CD4-positive, alpha-beta T cell (primary cell): ENCODE results near the gene AHNAK. TPM values are rescaled to one million over a fixed set of nuclear protein-coding genes. Genes with fewer than 3 reads are reported as not detected.

Source experiments
- ATAC-seq: fragments of 200-7000 bp; cut with Tn5 transposase; one replicate; pipeline ENCODE4 v1.10.0; 2022; ENCODE audit warnings: mild to moderate bottlenecking; ENCODE audit not compliant: poor library complexity
- CTCF ChIA-PET: fragments of 350-600 bp; sonication (Branson Sonifier 250); formaldehyde crosslinking; loops from one replicate; lab custom pipeline; 2021; ENCODE audit warnings: antibody characterized with exemption, inconsistent platforms; lab: Charles Lee
- POLR2A ChIA-PET: fragments of 350-600 bp; sonication (Branson Sonifier 250); formaldehyde crosslinking; loops from one replicate; lab custom pipeline; 2021; ENCODE audit warnings: antibody characterized with exemption, inconsistent platforms; lab: Charles Lee
- DNase-seq, 14 experiments: peaks; one replicate each; pipeline ENCODE4 v3.0.0-alpha.2; 2013 to 2020; ENCODE audit warnings: mixed read lengths in 2 of 14
- H3K27ac ChIP-seq, 2 donors: one replicate each; pipeline versions ENCODE4 v1.5.1 to v1.7.0; 2013; ENCODE audit warnings: low read length in 2 of 2, low read depth in 1 of 2, mild to moderate bottlenecking in 1 of 2
- H3K27me3 ChIP-seq, 2 experiments: 1 replicate in 1 of 2; 2 replicates in 1 of 2; pipeline versions ENCODE4 v1.6.1 to v1.7.0; 2013; ENCODE audit warnings: low read length in 2 of 2, control low read depth in 1 of 2, mild to moderate bottlenecking in 1 of 2, moderate library complexity in 1 of 2; ENCODE audit not compliant: insufficient read depth in 2 of 2, control insufficient read depth in 1 of 2
- H3K36me3 ChIP-seq: one replicate; pipeline ENCODE4 v1.6.1; 2013; ENCODE audit warnings: low read length, control low read depth; ENCODE audit not compliant: insufficient read depth
- H3K4me1 ChIP-seq: one replicate; pipeline ENCODE4 v1.6.1; 2013; ENCODE audit warnings: low read length, control low read depth; ENCODE audit not compliant: insufficient read depth
- H3K4me3 ChIP-seq: one replicate; pipeline ENCODE4 v1.5.1; 2013; ENCODE audit warnings: mild to moderate bottlenecking, low read length, moderate library complexity
- H3K9me3 ChIP-seq, 2 experiments: 1 replicate in 1 of 2; 2 replicates in 1 of 2; pipeline versions ENCODE4 v1.6.1 to v1.7.0; 2013; ENCODE audit warnings: low read length in 2 of 2, mild to moderate bottlenecking in 2 of 2, control low read depth in 1 of 2, moderate library complexity in 1 of 2; ENCODE audit not compliant: control insufficient read depth in 1 of 2, insufficient read depth in 1 of 2
- H3K27ac Mint-ChIP-seq: one replicate; pipeline ENCODE4 v1.8.0; 2020; ENCODE audit warnings: mixed read lengths
- H3K27me3 Mint-ChIP-seq: one replicate; pipeline ENCODE4 v1.8.0; 2021; ENCODE audit warnings: mixed read lengths
- H3K36me3 Mint-ChIP-seq: one replicate; pipeline ENCODE4 v1.8.0; 2021; ENCODE audit warnings: low read depth, mixed read lengths
- H3K4me1 Mint-ChIP-seq: one replicate; pipeline ENCODE4 v1.8.0; 2021; ENCODE audit warnings: low read depth, mixed read lengths
- H3K4me3 Mint-ChIP-seq: one replicate; pipeline ENCODE4 v1.8.0; 2020; ENCODE audit warnings: mild to moderate bottlenecking, mixed read lengths
- H3K9me3 Mint-ChIP-seq: one replicate; pipeline ENCODE4 v1.8.0; 2020; ENCODE audit warnings: mixed read lengths
- intact Hi-C, 2 experiments: fragments of 100-400 bp; cut with DNase I in 1 of 2; cut with micrococcal nuclease in 1 of 2; formaldehyde crosslinking; loops; one replicate each; pipeline versions ENCODE4 v1.15.1 to v1.9.0; 2023 to 2025; cut with DNase I, micrococcal nuclease
- total RNA-seq, 174 experiments: library from RNA in 2 of 174; stranded (reverse) in 2 of 174; gene quantifications; one replicate each; pipeline ENCODE4 v1.2.3 and lab custom pipeline; 2021 to 2026
- TF ChIP-seq, protein P1 (sequence below): fragments of 200-600 bp; IDR thresholded peaks from one replicate; pipeline ENCODE4 v1.8.0; 2022; ENCODE audit warnings: antibody characterized with exemption, mild to moderate bottlenecking

AHNAK gene
- total RNA-seq, 2 experiments from 2014 or later = 320 to 332 TPM

DNA sequence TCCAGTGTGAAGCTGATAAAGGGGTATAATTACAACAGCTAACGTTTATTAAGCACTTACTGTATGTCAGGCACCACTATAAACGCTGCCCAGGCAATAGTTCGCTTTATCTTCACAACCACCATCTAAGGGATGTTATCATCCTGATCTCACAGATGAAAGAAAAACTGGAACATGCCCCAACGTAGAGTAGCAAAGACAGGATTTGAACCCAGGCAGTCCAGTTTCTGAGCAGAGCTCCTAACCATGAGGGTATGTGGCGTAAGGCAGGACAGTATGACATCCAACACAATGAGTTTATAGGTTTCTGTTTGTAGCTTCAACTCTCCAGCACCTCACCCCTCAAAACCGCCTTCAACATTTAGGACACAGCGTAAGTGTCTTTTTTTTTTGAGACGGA is 59.5 kb downstream of the AHNAK start:
- no peak for DNase-seq
- Mint-ChIP-seq H3K9me3 (no peaks in the 10 kb centered on the region), H3K27ac (no peak overlapping the region)

DNA sequence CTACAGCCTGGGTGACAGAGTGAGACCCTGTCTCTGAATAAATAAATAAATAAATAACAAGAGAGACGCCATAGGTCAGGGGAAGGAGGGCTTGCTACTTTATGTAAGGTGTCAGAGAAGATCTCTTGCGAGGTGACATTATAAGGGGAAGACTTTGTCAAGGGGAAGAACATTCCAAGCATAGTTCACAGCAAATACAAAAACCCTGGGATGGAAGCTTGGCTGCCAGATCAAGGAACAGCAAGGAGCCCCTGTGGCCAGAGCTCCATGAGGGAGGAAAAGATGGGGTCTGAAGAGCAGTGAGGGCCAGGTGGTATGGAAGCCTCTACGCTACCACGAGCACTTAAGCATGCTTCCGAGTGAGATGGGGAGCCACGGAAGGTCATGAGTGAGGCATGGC is 62.3 kb downstream of the AHNAK start:
- Mint-ChIP-seq H3K4me3 (no peak overlapping the region), H3K4me1 (peaks cover 5% of the 10 kb centered on the region), H3K36me3 (no peaks in the 10 kb centered on the region), H3K27me3 (no peaks in the 10 kb centered on the region), H3K9me3 (no peaks in the 10 kb centered on the region), H3K27ac (no peak overlapping the region)
- no peak overlapping the region for H3K27ac ChIP-seq
- H3K36me3 ChIP-seq = no peaks in the 10 kb centered on the region
- intact Hi-C loops = no loop called here
- H3K9me3 ChIP-seq = no peaks in the 10 kb centered on the region
- no peak for ATAC-seq
- TF ChIP-seq, protein P1, sequence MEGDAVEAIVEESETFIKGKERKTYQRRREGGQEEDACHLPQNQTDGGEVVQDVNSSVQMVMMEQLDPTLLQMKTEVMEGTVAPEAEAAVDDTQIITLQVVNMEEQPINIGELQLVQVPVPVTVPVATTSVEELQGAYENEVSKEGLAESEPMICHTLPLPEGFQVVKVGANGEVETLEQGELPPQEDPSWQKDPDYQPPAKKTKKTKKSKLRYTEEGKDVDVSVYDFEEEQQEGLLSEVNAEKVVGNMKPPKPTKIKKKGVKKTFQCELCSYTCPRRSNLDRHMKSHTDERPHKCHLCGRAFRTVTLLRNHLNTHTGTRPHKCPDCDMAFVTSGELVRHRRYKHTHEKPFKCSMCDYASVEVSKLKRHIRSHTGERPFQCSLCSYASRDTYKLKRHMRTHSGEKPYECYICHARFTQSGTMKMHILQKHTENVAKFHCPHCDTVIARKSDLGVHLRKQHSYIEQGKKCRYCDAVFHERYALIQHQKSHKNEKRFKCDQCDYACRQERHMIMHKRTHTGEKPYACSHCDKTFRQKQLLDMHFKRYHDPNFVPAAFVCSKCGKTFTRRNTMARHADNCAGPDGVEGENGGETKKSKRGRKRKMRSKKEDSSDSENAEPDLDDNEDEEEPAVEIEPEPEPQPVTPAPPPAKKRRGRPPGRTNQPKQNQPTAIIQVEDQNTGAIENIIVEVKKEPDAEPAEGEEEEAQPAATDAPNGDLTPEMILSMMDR = no peak
- no peak overlapping the region for H3K4me3 ChIP-seq
- ChIA-PET CTCF (no interaction called here), POLR2A (no interaction called here)
- H3K27me3 ChIP-seq = no peaks in the 10 kb centered on the region
- H3K4me1 ChIP-seq = no peaks in the 10 kb centered on the region
- DNase-seq = no peak

More for the DNA sequence above, 59.5 kb downstream of the AHNAK start:
- H3K27ac ChIP-seq = no peak overlapping the region
- H3K4me3 ChIP-seq = no peak overlapping the region
- H3K9me3 ChIP-seq = no peaks in the 10 kb centered on the region
- no peaks in the 10 kb centered on the region for H3K36me3 ChIP-seq
- ATAC-seq = no peak
- Mint-ChIP-seq H3K4me3 (no peak overlapping the region), H3K36me3 (no peaks in the 10 kb centered on the region), H3K27me3 (no peaks in the 10 kb centered on the region), H3K4me1 (peaks cover 5% of the 10 kb centered on the region)
- TF ChIP-seq, protein P1 = no peak
- ChIA-PET POLR2A (no interaction called here), CTCF (interaction anchor here (0.7 to 1.1 kb wide), 3 partner anchors 10 to 219 kb away, joined by 3 read pairs; no protein-coding TSS in a partner anchor)
- H3K27me3 ChIP-seq = no peaks in the 10 kb centered on the region
- H3K4me1 ChIP-seq = no peaks in the 10 kb centered on the region
- intact Hi-C loops = no loop called here

DNA sequence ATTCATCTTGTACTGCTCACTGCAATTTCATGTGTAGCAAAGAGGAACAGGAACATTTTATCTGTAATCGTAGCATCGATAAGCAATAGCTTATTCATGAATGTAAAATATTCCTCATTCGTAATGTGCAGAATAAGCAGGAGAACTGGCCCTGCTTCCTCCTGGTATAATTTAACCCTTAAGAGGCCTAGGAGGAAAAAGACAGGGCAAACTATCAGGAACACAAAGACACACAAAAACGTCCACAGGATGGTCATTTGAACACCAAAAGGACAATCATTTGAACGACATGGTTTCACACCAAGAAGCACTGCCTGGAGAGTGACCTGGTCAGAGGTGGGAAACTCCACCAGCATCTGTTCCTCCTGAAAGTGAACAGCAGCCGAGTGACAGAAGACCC is 63.9 kb downstream of the AHNAK start:
- TF ChIP-seq, protein P1 = no peak
- no peak overlapping the region for H3K4me3 Mint-ChIP-seq
- intact Hi-C loops = no loop called here
- H3K27me3 ChIP-seq = no peaks in the 10 kb centered on the region
- H3K9me3 Mint-ChIP-seq = no peaks in the 10 kb centered on the region
- ChIA-PET POLR2A (no interaction called here), CTCF (no interaction called here)
- no peak for ATAC-seq
- H3K27ac ChIP-seq = no peak overlapping the region
- H3K27me3 Mint-ChIP-seq = no peaks in the 10 kb centered on the region
- no peaks in the 10 kb centered on the region for H3K9me3 ChIP-seq
- peaks cover 5% of the 10 kb centered on the region for H3K4me1 Mint-ChIP-seq
- no peaks in the 10 kb centered on the region for H3K36me3 Mint-ChIP-seq
- H3K4me1 ChIP-seq = no peaks in the 10 kb centered on the region
- no peaks in the 10 kb centered on the region for H3K36me3 ChIP-seq
- H3K4me3 ChIP-seq = no peak overlapping the region
- no peak overlapping the region for H3K27ac Mint-ChIP-seq
- DNase-seq = no peak
